NCI-H226 (cell line): ENCODE measurements around the gene ECE1.
"Not testable (repeated sequence)": the region's sequence is repeated elsewhere in the genome, so short reads cannot be mapped to it uniquely, and the experiment has no call there.

Experiments used
- DNase-seq: peaks from one replicate; pipeline ENCODE4 v3.0.0-alpha.2; 2015

ECE1 gene

DNA sequence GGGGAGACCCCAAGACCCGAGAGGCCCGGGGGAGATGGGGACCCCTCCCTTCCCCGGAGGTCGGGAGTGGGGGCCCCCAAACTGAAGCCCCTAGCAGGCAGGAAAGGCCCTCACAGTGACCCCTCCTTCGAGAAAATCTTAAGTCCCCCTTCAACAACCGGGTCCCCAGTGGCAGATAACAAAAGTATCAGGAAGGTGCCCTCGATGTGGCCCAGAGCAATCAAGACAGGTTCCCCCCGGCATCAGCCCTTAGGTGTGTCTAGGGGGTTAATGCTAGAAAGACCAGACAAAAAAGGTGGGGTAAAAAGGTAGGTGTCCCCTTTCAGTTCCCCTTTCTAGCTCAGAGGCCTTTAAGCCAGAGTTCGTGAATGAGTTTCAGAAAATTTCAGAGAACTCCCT lies 282 bp upstream of the ECE1 start:
- DNase-seq, result no peak

DNA sequence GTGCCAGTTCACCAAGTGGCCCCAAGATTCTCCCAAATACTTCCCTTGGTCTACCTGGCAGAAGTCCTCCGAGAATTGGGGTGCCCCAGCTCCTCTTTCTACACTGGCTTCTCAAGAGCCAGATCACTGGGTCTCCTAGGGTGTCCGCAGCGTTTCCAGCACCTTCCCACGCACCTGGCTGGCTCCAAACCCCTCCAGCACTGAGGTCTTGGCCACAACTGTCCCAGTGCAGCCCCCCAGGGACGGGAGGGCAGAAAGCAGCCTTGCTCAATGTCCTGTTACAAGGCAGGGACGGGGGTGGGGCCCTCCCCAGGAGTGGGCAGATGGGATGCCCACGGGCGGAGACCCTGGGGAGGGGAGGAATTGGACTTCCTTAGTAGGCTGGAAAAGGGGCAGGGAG lies 1.1 kb downstream of the ECE1 start:
- no peak for DNase-seq

DNA sequence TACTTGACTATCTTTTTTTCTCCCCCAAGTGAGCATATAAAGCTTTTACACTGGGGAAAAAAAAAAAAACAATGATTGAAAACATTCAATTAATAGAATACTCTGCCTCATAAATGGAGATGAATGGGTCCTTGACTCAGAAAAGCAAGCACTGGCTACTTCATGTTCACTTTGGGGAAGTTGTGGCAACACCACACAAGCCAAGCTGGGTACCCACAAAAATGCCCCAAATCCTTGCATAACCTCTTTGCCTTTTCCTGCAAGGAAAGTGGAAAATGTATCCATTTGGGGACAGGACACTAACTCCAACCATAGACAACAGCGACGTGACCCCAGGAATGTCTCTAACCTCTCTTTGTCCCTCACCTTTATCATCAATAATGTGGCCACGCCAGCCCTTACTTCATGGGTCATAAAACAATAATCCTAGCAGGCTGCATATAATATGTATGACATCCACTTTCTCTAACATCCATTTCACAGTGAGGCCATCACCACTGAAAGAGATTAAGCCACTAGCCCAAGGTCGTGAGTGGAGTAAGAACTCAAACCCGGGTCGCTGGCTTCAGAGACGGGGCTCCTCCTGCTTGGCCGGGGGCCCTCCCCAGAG lies 2.3 kb downstream of the ECE1 start:
- no peak for DNase-seq

DNA sequence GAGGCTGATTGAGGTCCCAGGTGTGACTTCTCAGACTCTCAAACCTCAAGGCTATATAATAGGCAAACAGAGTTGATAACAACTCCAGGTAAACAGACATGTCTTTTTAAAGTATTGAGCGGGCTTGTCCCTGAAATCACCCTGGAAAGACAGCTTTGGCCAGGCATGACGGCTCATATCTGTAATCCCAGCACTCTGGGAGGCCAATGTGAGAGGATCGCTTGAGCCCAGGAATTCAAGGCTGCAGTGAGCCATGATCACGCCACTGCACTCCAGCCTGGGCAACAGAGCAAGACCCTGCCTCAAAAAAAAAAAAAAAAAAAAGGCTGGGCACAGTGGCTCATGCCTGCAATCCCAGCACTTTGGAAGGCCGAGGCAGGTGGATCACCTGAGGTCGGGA lies 4.9 kb downstream of the ECE1 start:
- not testable (repeated sequence) for DNase-seq

DNA sequence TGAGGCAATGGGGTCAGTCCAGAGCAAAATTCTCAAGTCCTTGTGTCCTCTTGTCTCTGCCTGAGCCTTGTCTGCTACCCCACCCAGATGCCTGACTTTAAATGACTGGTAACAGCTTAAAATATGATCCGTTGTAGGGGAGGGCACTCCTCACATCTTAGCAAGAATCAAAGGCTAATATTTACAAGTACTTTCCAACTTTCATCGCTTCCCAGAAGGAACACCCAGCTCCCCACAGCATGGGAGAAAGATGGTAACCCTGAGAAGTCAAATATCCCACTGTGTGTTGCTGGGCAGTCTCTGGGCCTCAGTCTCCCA lies 5.2 kb downstream of the ECE1 start:
- DNase-seq, result no peak

DNA sequence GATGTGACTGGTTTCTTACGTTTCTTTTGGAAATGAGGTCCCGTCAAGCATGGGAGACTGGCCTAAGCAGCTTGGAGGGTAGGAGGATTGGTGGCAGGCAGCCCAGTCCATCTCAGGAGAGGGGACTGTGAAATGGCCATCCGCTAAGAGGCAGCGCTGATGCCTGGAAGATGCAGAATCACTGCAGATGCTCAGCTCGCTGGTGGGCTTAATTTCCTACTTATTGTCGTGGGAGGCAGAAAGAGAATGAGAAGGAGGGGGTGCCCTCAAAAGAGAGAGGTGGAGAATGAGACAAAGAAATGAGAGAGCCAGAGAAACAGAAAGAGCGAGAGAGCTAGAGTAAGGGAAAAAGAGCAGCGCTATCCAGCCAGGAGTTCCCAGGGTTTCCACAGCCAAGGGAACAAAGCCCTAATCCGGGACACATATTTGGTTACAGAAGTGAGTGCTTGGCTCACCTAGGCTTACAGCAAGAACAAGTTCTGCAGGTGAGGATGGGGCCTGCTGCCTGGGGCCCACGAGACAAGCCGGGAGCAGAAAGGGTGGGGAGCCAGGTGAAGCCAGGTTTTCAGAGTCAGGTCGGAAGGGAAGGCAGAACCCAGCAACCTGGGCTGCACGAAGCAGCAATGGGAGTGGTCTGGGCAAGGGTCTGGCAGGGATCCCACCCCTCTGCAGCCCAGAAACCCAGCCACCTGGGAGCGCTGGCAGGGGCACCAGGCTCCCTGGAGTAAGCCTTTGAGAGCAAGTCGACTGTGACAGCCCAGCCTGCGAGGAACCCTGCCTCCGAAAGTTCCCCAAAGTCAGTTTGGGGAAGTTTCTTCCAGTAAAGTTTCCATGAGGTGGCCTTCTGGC lies 5.8 kb downstream of the ECE1 start:
- no peak for DNase-seq

DNA sequence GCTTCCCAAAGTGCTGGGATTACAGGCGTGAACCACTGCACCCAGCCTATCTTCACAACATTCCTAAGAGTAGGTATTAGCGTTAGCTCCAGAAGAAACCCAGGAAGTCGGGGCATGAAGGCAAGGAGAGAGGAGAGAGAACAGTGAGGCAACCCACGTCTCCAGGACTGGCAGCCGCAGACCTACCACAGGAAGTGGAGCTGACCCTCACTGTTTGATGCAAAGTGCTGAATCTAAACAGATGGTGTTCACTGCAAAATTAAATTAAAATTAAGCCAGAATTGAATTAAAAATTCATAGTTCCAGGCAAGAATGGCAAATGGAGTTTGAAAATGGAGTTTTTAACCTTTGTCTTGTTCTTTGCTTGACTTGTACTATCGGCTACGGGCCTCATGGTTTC lies 6.7 kb downstream of the ECE1 start:
- DNase-seq, result no peak

DNA sequence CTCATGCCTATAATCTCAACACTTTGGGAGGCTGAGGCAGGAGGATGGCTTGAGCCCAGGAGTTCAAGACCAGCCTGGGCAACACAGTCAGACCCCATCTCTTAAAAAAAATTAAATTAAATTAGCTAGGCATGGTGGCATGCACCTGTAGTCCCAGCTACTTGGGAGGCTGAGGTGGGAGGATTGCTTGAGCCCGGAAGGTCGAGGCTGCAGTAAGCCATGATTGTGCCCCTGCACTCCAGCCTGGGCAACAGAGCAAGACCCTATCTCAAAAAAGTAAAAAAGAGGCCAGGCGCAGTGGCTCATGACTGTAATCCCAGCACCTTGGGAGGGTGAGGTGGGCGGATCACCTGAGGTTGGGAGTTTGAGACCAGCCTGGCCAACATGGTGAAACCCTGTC lies 8.2 kb downstream of the ECE1 start:
- not testable (repeated sequence) for DNase-seq

DNA sequence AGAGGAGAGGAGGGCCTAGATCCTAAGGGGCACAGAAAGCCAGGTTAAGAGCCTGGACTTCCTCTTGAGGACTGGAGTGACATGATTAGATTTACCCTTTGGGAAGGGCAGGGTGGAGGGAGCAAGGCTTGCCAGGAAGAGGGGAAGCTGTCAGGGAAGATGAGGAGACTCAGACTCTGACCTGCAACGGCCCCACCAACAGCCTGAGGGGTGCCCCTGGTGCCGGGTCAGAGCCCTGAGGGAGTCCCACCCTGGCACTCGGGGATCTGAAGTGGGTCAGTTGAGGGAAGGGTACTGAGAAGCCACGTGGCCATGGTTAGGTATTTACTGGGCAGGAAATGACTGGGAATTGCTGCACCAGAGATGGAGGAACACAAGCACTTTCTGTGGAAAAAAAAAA lies 9.8 kb downstream of the ECE1 start:
- no peak for DNase-seq

DNA sequence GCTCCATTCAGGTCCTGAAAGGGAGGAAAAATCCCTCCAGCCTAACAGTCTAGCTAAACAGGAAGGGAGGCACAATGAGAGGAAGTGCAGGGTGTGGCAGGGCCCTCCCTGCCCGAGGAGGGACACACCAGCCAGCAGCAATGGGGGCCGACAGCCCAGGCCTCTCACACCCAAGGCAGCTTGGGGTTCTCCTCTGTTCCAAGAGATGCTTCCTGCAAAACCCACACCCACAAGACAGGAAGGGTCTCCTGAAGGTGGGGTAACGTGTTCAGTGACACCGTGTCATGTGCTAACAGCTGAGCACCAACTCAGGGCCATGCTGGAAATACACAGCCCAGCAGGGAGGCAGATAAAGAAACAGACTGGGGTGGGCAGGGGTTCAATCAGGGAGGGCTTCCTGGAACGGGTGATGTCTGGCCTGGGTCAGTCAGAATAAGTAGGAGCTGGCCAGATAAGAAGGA lies 10.2 kb downstream of the ECE1 start:
- DNase-seq, result no peak

DNA sequence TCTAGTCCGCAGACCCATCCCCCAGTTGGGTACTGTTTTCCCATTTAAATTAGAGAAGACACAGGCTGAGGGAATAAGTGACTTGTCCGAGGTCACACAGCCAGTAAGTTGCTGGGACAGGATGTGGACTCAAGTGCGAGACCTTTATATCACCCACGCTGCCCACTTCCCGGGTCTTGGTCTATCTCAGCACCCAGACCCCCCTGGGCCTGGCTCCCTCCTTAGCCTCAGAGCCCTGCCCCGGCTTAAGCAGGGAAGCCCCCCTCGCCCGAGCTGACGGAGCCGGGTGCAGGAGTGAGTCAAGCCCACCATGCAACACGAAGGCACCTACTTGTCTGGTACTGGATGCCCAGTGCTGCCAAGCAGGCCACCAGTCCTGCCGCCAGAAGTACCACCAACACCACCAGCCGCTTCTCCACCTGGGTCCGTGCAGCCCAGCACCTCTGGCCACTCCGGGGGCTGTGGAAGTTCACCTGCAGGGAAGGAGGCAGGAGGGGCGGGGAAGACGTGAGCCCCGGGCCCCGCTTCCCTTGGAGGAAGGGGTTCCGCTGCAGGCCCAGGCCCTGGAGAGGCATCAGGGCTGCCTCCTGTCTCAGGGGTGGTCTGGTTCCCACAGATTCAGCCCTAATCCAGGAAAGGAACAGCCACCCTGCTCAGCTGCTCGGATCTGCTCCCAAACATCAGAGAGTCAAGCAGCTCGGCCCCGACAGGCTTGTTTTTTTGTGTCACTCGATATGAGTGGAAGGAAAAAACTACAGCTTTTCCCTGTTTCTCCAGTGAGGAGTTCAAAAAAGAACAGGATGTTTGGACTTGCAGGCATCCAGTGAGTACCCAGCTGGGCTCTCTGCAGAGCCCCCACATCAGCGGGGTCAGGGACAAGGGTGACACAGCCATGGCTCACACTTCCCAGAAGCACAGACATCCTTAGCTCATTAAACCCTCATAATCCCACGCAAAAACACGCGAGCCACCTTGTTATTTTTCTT lies 11.1 kb downstream of the ECE1 start:
- no peak for DNase-seq

DNA sequence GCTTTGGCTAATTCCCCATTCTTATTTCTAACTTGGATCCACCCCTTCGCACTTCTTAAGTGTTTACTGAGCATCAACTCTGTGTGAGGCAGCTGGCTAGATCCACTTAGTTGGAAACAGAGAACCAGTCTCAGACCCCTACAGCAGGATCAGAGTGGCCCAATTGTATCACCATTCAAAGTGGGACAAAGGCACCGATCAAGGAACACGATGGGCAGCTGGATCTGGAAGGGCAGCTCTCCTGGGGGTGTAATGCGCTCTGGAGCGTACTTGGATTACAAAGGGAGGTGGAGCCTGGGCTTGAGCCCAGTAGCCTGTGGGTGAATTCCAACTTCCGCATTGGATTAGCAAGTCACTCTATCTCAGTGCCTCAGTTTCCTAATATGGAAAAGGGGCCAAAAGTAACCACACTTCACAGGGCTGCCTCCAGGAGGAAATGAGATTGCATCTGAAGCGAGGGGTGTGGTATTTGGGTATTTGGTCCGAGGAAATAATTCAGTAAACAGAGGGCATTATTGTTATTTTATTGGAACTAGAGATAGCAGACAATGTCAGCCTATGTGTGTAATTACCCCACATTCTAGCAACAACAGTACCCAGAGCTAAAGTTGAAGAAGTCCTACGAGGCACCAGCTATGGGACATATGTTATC lies 11.9 kb downstream of the ECE1 start:
- DNase-seq, result no peak

DNA sequence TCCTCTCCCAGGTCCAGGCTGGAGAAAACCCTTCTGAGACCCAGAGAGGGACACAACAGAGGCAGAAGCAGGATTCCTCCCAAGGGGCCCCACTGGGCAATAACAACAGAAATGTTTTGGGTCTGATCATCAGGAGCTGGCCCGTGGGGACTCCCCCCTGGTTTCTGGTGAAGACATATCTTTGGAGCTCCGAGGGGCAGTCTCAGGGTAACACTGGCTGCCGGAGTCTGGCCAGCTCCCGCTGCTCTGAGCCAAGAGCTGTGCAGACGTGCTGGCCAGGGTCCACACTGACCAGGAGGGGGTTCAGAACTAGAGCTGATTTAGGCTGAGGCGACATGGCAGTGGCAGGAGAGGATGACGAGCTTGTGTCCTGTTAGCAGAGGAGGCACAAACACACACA lies 13.1 kb downstream of the ECE1 start:
- DNase-seq, result no peak

DNA sequence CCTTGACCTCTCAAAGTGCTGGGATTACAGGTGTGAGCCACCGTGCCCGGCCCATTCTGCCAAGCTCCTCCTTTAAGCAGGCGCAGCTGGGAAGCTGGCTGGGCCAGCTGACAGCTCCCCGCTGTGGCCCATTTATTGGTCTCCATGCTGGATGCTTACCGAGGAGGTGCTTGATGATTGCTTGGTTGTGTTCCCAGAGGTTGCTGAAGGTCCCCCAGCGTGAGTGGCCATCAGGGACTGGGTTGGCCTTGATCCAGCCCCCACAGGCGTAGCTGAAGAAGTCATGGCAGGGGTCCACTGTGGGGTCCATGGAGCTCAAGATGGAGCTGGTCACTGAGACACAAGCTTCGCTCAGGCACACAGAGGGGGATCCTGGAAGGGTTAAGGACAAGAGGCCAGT lies 17.7 kb downstream of the ECE1 start:
- no peak for DNase-seq

DNA sequence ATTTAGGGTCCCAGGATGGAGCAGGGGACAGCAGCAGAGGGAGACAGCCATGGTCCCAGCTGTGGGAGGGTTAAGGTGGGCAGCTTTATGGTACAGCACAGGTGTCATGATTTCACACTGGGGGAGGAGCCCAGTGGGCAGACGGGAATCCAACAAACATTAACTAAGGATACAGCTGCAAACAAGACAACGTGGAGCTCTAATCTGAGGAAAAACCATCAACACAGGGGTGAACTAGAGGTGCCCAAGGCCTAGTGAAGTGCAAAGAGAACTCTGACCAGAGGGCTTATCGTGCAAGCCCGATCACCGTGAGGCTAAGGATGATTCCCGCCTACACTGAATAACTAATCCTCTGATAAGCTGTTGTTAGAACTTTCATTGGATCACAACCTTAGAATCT lies 18.7 kb downstream of the ECE1 start:
- DNase-seq, result no peak

DNA sequence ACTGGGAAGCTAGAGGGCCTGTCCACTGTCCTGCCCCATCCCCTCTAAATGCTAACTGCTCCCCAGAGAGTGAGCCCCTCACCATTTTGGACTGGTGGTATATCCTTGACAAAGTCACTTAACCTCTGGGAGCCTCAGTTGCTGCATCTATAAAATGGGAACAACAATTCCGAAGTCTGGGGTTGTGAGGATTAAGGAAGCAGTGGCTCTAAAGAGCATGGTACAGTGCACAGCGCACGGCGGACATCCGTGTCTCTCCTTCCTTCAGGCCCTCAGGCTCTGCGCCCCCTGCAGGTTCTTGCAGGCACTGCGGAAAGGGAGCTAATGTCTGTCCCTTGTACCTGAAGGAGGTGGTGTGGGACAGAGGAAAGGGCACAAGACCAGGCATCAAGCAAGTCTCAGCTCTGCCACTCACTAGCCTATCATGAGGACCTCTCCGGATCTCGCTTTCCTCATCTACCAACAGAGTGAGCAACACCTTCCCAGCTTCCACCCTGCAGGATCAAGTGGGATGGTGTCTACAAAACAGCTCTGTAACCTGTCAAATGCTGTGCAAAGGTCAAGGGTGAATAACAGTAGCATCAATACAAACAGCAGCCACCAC lies 20.1 kb downstream of the ECE1 start:
- peak; percentile 12 for DNase-seq

DNA sequence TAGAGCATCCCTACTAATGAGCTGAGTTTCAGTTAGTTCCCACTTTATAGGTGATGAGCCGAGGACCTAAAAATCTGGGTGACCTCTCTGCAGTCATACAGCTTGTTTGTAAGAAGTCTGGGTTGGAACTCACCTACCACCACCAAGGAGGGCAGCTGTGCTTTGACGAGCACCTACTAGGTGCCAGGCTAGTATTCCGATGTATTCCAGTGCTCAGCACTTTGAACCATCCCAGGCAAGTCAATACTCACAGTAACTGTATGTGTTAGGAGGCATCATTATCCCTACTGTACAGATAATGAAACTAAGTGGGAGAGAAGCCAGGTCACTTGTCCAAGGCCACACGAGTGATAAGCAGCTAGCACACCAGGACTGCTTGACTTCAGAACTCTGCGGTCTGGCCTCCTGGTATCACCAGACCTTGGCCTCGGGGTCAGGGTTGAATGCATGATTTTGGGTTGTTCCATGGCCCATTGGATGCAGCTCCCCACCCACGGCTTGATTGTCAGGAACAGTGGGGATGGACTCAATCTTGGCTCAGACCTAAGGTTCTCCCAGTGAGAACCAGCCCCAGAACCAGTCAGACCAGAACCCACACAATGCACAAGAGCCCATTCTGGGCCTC lies 20.7 kb downstream of the ECE1 start:
- no peak for DNase-seq

DNA sequence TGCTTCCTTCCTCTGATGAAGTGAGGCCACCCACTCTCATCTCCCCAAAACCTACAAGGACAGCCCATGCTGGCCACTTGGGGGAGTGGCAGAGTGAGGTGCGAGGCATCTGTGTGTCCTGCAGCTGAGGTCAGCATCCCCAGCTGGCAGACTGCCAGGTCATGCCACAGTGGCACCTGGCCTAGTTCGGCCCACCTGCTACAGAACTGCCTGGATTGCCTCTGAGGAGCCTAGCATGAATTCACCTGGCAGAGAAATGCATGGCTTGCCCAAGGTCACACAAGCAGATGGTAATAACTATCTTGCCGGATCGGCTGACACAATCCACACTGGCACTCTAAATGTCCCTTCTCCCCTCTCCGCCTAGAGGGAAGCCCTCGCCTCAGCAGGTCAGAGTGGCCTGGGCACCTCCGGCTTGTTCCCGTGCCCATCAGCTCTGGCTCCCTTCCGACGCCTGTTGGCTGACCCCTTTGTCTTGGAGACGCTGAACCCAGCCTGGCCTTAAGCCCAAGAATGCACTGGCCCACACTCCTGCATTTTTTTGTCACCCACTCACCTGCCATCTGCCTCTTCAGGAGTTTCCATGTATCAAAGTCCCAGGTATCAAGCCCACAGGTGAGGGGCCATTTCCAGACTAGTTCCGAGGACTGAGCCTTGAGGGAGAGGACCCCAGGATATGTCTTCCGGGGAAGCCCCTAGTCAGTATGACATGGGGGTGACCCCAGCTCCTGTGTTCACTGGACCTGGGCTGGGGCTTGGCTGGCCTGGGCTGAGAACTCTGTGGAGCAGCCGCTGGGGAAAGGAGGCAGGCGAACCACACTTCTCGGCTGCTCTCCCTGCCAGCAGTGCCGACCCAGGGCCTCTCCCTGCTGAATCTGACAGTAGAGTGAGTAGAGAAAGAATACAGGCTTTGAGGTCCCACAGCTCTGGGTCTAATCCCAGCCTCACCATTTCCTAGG lies 21.7 kb downstream of the ECE1 start:
- DNase-seq, result no peak

DNA sequence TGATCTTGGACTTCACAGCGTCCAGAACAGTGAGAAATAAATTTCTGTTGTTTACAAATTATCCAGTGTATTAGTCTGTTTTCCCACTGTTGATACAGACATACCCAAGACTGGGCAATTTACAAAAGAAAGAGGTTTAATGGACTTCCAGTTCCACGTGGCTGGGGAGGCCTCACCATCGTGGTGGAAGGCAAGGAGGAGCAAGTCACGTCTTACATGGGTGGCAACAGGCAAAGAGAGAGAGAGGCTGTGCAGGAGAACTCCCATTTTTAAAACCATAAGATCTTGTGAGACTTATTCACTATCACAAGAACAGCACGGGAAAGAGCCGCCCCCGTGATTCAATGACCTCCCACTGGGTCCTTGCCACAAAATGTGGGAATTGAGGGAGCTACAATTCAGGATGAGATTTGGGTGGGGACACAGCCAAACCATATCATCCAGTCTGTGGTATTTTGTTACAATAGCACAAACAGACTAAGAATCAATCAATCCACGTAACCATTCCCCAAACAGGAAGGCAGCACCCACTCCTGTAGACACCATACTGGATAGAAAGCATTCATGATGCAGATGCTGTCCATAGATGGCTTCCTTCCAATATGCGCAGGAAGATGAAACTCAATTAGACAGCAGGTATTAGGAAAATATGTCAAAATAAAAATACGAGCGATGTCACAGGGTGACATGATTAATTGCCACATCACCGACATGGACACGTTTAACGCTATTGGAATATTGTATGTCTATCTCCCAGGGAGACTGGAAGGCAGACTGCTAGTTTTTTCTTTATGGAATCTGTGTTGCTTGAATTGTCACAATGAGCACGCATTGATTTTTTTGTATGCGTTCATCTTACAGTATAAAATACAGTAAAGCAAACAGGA lies 22.8 kb downstream of the ECE1 start:
- no peak for DNase-seq
